ENCODE results near the gene TMEM204. TPM values are rescaled to one million over a fixed set of nuclear protein-coding genes. Genes with fewer than 3 reads are reported as not detected.

The TMEM204 gene
- total RNA-seq = 1.4 and 4.8 TPM in 2 replicates

DNA sequence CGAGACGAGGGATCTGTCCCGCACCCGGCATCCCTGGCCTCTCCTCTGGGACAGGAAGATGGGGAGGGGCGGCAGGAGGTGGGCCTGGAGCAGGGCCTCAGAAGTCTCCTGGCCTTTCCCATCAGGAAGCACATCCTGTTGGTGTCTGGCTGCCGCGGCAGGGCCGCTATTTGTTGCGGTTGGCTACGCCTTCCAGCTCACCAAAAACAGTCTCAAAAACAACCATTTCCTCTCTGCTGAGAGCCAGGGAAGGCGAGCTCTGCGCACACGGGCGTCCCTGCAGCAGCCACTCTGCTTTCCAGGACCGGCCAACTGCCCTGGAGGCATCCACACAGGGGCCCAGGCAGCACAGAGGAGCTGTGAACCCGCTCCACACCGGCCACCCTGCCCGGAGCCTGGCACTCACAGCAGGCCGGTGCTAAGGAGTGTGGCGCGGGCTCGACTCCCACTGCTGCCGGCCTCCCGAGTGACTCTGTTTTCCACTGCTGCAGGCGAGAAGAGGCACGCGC is at the start of gene TMEM204:
Gene TMEM204, plus strand, starts transcription at position 224 of the 509 bp plus-strand sequence. CDS start 610 bp downstream, outside the sequence.

GRCh38 chr16:1488619-1489018 is 44.8 kb upstream of the TMEM204 start, which contains the start of gene PTX4:
TSS of gene PTX4 (minus strand) at chr16:1488944. CDS start at chr16:1488909, 35 bp downstream.

GRCh38 chr16:1492923-1493745 is 40.3 kb upstream of the TMEM204 start, which contains the start of gene TELO2:
TSS of gene TELO2 (plus strand) at chr16:1493360. CDS start at chr16:1494282, 922 bp downstream.

Other genes with a start within 250 kb of the TMEM204 start
- gene UBE2I, start 224.0 kb upstream of the TMEM204 start, total RNA-seq = 50.5 and 64.1 TPM in 2 replicates
- gene BAIAP3, start 200.0 kb upstream of the TMEM204 start, total RNA-seq = 0.65 and 0.89 TPM in 2 replicates
- gene TSR3, start 181.8 kb upstream of the TMEM204 start, total RNA-seq = 47.3 and 61.8 TPM in 2 replicates
- 42.8 and 59.7 TPM in 2 replicates for gene GNPTG, start 181.7 kb upstream of the TMEM204 start, total RNA-seq
- 14.3 and 17.2 TPM in 2 replicates for gene UNKL, start 119.0 kb upstream of the TMEM204 start, total RNA-seq
- gene UQCC4, start 112.9 kb upstream of the TMEM204 start, total RNA-seq = 9.0 and 9.8 TPM in 2 replicates
- not detected in 2 replicates for gene PERCC1, start 102.6 kb upstream of the TMEM204 start, total RNA-seq
- gene CCDC154, start 89.1 kb upstream of the TMEM204 start, total RNA-seq = 0.30 and 0.32 TPM in 2 replicates
- 73.9 and 75.6 TPM in 2 replicates for gene CLCN7, start 58.6 kb upstream of the TMEM204 start, total RNA-seq
- gene PTX4, start 44.7 kb upstream of the TMEM204 start, total RNA-seq = not detected in 2 replicates
- 12.8 and 15.4 TPM in 2 replicates for gene TELO2, start 40.3 kb upstream of the TMEM204 start, total RNA-seq
- 32.5 and 41.0 TPM in 2 replicates for gene IFT140, start 78.4 kb downstream of the TMEM204 start, total RNA-seq
- gene CRAMP1, start 78.7 kb downstream of the TMEM204 start, total RNA-seq = 5.0 and 11.4 TPM in 2 replicates
- gene JPT2, start 144.6 kb downstream of the TMEM204 start, total RNA-seq = 25.5 and 69.2 TPM in 2 replicates
- gene MAPK8IP3, start 172.5 kb downstream of the TMEM204 start, total RNA-seq = 29.7 and 69.6 TPM in 2 replicates
- 54.8 and 102 TPM in 2 replicates for gene NME3, start 237.9 kb downstream of the TMEM204 start, total RNA-seq
- gene EME2, start 239.1 kb downstream of the TMEM204 start, total RNA-seq = 17.2 and 20.9 TPM in 2 replicates
- gene MRPS34, start 239.5 kb downstream of the TMEM204 start, total RNA-seq = 57.5 and 73.0 TPM in 2 replicates
- gene SPSB3, start 248.9 kb downstream of the TMEM204 start, total RNA-seq = 24.1 and 30.9 TPM in 2 replicates
- gene NUBP2, start 249.3 kb downstream of the TMEM204 start, total RNA-seq = 52.0 and 60.9 TPM in 2 replicates

All from smooth muscle cell of the umbilical artery (primary cell).